Stimulated activated naive CD4-positive, alpha-beta T cell treated with Interleukin-2 at 50 U/mL for 16 hours (primary cell): Measurements from ENCODE around the gene TMEM98.
"Not testable (repeated sequence)": the region's sequence is repeated elsewhere in the genome, so short reads cannot be mapped to it uniquely, and the experiment has no call there.

ENCODE experiments used
- DNase-seq: peaks from one replicate; lab custom pipeline; 2025; lab: John Stamatoyannopoulos, UW

Gene TMEM98

DNA sequence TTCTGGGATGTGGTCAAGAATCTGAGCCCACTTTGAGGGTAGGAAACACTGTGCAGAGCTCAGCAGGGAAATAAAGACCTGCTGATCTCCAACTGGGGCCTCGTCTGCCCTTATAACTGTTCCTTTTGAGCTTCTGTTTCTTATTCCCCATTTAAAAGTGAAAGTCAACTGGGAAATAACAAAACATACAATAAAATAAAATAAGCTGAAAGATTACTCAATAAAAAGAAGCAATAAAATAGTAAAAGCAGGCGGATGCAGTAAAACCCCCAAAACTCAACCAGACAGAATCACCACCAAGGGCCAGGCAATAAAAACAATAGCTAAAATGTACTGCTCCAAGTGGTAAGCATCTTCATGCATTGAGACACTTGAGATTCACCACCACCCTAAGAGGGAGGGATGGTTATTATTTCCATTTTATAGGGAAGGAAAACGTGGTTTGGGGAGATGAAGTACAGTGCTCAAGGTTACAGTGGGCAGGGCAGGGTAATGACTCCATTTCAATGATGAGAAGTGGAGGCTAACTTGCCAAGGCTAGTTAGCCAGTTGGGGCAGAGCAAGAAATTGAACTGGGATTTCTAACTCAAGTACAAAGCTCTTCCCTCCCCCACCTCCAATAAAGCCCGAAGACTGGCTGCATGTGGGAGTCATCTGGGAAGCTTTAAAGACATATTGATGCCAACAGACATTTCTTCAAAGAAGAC is 57.2 kb downstream of the TMEM98 start:
- DNase-seq, result no peak

DNA sequence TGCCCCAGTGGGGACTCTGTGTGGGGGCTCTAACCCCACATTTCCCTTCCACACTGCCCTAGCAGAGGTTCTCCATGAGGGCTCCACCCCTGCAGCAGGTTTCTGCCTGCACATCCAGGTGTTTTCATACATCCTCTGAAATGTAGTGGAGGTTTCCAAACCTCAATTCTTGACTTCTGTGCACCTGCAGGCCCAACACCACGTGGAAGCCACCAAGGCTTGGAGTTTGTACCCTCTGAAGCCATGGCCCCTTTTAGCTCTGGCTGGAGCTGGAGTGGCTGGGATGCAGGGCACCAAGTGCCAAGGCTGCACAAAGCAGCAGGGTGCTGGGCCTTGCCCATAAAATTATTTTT is 59.5 kb downstream of the TMEM98 start:
- DNase-seq, result not testable (repeated sequence)

DNA sequence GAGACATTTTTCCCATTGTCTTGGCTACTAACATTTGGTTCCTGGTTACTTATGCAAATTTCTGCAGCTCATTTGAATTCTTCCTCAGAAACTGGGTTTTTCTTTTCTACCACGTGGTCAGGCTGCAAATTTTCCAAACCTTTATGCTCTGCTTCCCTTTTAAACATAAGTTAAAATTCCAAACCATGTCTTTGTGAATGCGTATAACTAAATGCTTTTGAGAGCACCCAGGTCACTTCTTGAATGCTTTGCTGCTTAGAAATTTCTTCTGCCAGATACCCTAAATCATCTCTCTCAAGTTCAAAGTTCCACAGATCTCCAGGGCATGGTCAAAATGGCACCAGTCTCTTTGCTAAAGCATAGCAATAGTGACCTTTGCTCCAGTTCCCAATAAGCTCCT is 59.9 kb downstream of the TMEM98 start:
- DNase-seq, result not testable (repeated sequence)

DNA sequence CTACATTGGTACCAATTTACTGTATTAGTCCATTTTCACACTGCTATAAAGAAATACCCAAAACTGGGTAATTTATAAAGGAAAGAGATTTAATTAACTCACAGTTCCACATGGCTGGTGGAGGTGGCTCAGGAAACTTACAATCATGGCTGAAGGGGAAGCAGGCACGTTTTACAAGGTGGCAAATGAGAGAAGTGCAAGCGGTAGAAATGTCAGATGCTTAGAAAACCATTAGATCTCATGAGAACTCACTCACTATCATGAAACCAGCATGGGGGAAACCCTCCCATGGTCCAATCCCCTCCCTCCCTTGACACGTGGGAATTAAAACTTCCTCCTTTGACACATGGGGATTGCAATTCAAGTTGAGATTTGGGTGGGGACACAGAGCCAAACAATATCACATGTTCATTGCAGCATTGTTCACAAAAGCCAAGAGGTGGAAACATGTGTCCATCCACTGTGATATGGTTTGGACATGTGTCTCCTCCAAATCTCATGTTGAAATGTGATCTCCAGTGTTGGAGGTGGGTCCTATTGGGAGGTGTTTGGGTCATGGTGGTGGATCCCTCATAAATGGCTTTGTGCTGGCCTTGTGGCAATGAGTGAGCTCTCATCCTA is 60.6 kb downstream of the TMEM98 start:
- no peak for DNase-seq

DNA sequence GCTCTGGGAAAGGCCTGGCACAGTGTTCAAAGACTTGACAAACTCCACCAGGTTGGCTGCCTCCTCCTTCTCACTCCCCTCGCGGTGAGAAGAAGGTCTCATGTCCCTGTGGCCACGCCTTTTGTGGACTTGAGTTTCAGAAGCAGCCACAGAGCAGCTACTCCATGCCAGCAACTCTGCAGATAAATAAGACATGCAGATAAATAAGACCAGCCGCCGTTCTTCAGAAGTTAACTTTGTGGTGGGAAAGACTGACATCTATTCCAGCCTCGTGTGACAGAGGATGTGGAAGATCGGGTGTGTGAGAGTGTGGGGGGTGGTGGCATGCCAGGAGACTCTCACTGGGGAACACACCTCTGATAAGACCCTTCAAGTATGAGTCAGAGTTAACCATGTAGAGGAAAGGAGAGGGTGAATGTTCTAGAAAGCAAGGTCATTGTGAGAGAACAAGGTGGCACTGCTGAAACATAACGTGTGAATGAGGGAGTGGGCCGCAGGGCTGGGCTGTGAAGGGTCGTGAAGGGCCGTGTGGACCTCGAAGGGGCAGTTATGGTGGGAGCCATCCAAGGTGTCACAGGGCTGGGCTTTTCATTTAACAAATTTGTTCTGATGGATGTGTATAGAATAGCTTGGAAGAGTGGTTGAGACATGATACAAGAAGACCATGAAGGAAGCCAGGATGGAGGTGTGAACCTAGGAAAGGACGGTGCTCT is 64.5 kb downstream of the TMEM98 start:
- DNase-seq, result no peak

DNA sequence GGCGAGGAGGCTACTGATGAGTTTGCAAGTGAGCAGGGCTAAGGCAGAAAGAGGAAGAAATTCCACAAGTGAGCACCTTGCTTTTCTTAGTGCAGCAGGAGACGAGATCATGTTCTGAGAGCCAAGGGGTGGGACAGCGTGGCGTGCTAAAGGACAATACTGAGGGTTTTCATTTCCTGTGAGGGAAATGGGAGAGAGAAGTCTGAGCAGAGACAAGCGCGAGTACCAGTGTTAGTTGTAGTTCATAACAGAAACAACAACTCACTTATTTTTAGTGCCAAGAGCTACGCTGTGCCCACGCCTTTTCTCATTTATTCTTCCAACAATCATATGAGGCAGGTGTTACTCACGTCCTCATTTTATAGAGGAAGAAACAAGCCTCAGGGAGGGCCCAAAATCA is 66.0 kb downstream of the TMEM98 start:
- no peak for DNase-seq
